Measurements from ENCODE around the gene CTIF. TPM values are rescaled to one million over a fixed set of nuclear protein-coding genes. Genes with fewer than 3 reads are reported as not detected.

Gene CTIF
- total RNA-seq, 1 donor from 2014 or later, result 19.5 TPM

DNA sequence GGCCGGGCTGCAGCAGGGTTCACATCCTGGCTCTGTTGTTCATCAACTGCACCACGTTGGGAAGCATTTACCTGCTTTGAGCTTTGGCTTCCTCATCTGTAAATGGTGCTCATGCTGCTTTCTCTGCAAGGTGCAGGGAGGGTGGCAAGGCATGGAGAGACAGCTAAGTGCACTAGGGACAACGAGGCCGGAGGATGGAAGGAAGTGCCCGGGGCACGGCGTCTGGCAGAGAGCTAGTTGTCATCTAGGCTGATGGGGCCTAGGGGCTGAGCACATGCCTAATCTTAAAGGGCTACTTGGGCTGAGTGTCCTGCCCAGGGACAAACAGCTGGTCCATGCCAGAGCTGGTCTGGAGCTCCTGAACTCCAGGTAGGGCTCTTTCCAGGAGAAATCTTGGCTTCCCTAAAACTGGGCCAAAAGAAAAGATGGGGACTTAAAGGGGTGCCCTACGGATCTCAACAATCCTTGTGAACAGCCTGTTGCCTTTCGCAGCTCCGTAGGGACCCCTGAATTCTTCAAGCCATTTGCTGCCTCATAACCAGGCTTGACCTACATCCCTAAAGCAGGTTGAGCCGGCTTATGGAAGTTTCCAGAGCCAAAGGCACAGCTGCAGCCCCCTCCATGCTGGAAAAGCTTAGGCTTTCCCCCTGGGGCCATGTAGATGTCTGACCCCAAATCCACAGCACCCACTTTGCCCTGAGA lies 281.1 kb downstream of the CTIF start:
- DNase-seq, result no peak

DNA sequence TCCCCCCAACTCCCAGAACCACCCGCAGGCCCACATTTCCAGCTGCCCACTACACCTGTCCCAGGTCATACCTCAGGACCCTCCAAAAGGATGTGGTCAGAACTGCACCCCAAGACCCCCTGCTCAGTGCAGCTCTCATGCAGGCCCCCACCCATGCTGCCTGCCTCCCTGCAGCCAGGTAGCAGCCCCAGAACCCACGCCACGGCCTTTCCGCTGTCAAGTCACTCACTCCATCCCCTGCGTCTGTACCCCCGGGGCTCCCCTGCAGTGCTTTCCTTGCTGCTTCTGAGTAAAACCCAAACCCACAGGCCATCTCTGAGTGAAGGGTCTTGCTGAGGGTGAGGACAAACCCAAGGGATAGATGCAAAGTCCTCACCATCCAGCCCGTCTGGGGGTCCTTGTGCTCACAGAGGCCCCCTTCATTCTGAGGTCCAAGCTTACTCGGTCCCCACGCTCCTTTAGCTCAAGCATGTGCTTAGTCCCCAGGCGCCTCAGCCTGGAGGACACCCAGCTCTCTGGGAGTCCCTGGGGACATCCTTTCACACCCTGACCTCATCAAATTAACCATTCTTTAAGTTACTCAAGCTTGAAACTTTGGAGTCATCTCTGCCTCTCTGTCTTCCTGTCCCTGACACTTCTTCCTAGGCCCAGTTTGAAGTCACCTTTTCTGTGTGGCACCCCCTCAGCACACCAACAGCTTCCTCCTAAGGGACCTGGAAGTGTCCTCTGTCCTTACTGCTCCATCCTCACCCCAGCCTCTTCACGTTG lies 281.8 kb downstream of the CTIF start:
- no peak for DNase-seq

DNA sequence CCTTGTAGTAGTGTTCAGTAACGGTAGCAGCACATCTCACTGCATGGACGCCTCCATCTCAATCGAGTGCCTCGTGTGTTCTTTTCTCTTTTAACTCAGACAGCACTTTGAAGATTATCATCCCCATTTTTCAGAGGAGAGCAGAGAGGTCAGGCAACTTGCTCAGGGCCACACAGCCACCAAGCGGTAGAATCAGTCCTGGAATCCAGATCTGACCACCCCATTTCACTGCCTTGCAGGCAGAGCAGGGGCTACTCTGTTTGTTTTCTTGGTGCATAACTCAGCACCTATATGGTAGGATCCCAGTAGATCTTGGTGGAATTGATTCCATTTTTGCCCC lies 282.4 kb downstream of the CTIF start:
- DNase-seq, result no peak

DNA sequence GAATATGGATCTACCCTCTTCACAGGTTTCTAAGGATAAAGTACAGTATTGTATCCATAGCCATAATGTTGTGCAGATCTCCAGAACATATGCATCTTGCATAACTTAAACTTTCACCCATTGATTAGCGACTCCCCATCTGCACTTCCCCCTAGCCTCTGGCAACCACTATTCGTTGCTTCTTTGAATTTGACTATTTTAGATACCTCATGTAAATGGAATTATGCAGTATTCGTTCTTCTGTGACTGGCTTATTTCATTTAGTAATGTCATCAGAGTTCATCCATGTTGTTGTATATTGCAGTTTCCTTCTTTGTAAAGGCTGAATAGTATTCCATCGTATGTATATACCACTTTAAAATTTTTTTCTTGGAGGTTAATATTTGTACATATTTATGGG lies 283.0 kb downstream of the CTIF start:
- DNase-seq, result no peak

DNA sequence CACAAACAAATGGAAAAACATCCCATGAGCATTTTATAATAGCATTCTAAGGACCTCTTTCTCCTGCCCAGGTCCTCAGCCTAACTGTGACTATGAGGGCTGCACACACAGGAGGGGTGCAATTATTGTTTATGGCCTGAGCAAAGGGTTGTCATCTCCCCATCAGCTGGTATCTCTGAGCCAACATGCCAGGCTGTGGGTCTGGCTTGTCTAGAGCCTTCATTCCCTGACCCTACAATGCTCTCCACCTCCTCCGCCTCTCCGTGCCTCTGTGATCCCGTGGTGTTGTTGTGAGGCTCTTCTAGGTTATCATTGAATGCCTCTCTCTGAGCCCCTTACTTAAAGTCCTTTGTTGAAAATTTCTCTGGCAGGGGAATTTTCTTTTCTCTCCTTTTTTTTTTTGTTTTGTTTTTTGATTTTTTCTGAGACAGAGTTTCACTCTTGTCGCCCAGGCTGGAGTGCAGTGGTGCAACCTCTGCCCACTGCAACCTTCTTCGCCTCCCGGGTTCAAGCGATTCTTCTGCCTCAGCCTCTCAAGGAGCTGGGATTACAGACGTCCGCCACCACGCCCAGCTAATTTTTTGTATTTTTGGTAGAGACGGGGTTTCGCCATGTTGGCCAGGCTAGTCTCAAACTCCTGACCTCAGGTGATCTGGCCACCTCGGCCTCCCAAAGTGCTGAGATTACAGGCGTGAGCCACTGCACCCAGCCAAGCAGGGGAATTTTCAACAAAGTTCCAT lies 285.6 kb downstream of the CTIF start:
- DNase-seq, result no peak

DNA sequence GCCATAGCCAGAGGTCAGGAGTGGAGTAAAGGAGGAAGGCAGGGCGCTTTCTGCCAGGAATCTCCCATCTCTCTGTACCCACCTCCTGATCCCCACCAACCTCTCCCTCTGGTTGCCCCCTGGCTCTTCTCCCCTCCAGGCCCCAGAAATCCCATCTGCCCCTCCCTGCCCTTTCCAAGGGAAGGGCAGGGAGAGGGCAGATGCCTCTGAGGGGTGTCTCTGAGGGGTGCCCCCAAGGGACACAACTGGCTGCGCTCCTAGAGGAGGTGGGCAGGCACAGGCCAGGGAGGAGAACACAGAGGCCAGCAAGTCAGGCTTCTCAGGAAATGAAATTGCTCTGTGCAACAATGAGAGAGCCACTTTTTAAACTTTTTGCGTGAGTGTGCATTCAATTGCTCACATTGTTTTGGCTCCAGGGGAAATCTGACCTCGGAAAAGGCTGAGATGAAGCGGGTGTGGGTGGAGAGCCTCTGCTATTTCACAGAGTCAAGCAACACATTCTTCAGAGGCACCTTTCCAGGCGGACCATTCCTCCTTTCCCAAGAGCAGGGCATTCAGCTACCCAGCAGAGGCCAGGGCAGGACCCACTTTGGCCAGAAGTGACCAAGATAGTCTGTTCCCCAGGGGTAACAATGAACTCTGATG lies 286.4 kb downstream of the CTIF start:
- no peak for DNase-seq

DNA sequence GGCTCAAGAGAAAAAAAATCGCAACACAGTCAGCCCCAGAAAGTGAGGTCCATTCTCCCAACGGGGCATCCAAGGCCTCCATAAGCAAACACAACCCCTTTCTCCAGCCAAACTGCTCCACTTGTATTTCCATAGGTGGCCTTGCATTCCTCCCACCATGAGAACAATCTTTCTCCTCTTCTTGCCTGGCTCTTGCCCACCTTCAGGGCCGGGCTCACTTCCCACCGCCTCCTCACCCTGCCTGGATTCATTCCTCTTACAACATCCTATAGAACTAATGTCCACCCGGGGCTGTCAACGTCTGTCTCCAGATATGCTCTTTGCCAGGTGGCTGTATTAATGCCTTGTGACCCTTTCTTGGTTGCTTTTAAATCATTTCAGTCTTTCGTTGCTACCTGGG lies 287.4 kb downstream of the CTIF start:
- DNase-seq, result no peak

DNA sequence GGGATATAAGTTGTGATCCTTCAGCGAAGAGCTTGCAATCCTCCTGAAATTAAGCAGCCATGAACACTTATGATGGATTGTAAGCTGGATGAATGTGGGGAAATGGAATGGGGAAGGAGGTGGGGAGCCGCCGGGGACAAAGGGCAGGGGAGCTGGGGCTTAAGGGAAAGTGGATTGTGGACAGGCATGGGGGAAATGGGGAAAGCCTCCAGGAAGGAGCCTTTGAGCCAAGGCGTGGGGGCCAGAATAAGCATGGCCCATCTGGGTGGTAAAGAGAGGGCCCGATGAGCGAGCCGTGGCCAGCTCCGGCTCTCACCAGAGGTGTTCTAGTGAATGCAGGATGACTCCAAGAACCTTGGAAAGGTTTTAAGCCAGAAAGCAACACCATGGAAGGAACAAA lies 288.0 kb downstream of the CTIF start:
- DNase-seq, result no peak

DNA sequence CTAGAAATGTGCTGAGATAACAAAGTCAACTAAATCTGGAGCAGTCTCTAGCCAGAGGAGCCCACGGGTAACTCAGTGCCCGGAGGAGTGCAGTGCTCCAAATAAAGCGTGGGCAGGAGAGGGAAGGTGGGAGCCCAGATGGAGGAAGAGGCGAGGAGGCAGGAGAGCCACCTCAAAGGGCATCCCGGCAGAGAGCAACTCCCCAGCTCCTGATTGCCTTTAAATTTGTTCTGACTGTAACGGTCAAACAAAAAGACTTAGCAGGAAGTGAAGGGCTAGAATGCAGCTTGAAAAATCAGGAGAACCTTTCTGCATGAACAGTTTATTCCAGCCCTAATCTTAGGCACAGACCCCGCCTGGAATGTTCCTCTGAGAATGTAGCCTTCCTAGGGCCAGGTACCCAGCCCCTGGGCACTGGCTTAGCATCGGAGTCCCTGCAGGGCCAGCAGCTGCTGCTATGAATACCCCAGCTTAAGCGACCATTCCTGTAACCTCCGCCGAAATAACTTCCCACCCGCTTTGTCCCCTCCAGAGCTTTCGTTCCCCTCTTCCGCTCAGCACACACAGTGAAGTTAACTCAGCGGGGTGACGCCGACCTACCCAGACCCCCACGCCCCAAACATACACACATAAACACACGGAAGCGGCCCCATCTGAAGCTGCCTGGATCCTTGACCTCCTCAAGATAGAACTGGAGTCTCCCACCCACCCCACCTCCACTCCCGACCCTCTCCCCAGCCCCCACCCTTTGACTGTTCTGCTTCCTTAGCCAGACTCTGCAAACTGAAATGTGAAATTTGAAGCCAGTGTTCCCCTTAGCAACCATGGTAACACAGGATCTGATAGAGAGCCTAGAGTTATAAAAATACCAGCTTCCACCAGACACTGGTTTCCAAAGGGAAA lies 288.7 kb downstream of the CTIF start:
- peak; percentile 84 for DNase-seq

DNA sequence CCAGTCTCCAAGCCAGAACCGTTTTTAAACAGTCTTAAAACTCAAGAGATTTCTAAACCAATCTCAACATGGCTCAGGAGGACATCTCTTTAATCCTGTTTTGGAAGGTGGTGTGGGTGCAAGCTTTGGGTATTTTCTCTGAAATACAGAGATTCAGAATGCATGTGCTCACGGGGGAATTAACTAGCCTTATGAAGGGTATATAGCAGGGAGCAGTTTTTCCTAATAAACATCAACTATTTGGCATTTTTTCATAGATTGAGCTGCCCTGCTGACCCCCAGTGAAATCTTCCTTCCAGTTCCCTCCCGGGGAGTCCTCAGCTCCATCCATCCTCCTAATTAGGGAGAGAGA lies 289.3 kb downstream of the CTIF start:
- DNase-seq, result no peak

DNA sequence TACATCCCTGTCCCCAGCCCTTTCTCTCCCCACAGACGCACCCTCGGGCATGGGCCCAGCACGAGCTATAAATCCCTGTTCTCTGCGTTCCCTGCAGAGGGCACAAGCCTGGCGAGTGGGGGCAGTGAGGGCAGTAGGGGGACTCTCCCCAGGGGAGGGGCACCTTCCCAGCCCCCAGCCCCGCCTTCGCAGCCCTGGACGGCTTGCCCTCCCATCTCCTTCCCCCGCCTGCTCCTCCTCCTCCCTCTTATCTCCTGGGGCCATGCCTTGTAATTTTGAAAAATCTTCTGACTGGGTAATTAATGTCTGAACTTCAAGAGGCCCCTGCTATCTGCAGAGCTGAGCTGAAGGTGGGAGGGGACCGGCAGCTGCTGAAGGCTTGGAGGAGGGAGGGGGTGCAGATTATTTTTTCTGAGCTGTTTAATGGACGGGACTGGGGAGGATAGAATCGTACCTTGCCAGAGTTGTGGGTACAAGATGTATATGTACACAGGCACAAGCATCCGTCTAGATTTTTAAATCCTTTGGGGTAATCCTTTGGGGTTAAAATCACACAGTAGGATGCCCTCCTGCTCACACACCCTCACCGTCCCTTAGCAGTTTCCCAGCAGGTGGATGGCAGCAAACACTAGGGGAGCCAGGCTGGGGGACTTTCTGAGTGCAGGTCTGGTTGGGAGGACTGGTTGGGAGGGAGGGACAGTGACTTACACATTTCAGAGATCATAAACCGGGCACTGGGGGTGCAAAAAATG lies 290.0 kb downstream of the CTIF start:
- no peak for DNase-seq

DNA sequence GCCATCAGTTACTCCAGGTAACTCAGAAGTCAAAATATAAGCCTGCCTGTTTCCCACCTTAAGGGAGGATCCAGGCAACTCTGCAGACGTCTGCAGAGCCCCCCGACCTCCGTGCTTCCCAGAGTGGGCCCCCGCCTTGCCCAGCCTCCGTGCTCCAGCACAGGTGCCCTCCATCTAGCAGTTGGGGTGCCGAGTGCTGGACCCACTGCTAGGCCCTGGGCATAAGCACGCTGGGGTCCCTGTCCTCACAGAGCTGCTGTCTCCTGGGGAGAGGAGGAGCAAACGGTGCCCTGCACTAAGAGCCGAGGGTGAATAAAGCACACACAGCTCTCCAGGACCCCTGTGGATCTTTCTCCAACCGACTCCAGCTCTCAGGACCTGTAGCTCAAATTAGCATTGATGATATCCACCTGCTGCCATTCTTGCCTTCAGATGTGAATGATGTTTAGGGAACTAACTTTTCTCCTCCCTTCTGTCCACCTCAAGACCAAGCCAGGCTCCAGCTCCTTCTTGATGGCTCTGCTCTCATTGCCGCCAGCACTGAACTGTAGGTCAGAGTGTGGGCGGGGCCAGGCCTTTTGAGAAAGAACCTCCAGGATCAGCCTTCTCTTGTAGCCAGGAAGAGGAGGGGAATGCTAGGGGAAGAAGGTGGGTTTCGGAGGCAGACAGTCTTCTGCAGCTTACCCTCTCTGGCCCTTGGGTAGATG lies 290.8 kb downstream of the CTIF start:
- no peak for DNase-seq

DNA sequence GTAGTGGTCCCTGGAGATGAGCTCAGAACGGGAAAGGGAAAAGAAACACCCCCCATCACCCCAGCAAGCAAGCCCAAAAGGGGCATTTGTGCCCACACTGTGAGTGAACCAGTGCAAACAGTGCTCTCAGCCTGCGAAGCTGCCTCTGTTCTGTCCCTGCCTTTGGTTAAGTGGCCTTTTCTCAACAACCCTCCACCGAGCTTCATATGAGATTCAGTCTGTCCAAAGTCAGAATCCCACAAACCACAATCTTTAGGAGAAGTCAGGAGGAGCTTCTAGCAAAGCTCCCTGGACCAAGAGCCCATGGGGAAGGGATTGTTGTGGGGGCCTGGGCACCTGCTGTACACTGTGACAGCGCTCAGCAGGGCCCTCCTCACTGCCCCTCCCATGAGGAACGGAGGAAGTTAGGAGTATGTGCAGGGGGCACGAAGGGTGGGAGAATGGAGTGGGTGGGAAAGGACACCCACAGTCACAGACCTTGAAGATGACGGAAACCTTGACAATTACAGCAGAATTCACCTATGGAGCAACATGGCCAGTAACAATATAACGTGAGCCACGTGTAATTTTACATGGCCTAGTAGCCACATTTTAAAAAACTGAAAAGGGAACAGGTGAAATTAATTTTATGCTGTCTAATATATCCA lies 292.4 kb downstream of the CTIF start:
- no peak for DNase-seq

DNA sequence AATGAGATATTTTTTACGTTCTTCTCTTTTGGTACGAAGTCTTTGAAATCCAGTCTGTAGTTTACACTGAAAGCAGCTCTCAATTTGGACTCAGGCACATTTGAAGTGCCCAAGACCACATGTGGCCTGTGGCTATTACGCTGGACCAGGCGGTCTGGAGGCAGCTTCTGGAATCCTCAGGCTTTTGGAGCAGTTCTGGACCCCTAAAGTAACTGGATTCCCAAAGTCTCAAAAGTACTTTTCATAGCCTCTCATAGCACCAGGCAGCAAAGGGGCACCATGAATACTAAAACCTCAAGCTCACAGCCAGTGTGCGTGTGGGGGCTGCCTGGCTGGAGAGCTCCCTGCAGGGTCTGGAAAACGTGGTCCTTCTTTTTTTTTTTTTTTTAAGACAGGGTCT lies 293.0 kb downstream of the CTIF start:
- DNase-seq, result no peak

DNA sequence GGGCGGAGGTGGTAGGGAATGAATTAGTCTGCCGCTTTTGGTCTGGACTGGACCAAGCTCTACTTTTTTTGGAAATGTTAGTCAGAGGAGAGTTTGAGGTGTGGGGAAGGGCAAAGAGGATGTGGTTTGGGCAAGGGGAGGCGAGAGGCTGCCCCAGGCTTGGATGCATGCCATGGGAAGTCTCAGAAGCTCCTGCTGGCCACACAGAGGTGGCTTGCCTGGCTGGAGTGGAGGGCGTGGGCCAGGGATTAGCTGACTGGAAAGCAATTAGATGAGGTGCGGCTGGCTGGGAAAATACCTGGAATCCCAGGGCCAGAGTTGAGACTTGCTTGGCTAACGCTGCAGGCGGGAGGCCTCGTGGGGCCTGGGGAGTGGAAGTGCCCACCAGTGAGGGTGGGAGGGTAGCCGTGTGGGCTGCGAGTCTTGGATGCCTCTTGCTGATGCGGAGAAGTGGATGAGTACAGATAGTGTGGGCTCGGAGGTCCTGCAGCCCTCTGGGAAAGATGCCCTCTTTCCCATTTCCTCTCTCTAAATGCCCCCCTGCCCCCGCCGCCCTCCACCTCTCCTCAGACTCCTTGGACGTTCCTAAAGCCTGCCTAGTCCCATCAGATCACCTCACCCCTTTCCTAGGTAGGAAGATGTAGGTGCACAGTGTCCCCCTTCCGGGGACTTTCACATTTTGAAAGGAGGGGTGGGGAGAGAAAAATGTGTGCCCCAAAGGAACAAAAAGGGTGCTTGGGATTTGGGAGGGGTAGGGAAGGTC lies 294.3 kb downstream of the CTIF start:
- DNase-seq, result no peak

DNA sequence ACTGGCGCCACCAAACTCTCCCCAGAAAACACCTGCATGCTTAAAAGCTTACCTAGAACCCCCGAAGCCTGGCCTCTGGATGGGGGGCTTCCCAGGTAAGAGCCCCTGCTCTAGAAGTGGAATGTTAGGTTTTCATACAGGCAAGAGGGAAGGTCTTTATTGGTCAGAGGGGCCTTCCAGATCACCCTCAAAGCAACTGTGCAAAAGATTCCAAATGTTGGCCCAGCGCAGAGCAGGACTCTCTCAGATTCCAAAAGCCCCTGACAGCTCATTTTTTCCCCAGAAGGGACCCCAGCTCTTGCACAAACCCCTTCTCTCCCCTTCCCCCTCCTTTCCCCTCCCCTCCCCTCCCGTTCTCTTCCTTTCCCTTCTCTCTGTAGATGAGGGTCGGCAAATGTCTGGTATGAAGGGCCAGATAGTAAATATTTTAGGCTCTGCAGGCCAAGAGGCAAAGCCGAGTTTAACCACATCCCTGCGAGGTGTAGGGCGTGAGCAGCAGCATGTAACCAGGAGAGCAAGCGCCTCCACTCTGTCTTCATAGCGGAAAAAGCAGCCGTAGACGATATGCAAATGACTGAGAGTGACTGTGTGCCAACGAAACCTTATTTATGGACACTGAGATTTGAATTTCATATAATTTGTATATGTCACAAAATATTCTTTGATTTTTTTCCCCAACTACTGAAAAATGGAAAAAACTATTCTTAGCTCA lies 295.0 kb downstream of the CTIF start:
- DNase-seq, result no peak

DNA sequence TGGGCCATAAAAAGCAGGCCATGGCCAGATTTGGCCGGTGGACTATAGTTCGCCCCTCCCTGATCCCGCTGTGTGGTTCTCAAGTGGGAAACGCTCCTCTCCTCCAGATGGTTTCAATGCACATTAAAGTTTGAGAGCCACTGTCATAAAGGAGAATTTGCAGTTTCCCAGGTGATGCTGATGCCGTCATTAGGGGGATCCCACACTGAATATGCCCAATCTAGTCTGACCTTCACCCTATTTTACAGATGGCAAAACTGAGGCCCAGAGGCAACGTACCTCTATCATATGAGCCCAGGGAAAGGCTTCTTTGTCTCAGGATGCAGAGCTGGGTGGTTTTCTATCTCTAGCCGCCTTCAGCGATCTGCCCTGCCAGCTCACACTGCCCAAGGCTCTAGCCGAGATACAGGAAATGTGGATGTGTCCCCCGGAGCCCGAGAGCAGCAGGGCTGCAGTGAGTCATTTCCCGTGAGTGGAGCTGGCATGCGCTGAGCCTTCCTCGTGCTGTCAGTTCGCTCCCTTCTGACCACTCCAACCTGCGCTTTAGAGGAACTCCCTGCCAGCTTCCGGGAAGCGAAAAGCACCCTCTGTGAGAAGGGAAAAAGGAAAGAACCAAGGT lies 295.7 kb downstream of the CTIF start:
- peak; percentile 41 for DNase-seq

DNA sequence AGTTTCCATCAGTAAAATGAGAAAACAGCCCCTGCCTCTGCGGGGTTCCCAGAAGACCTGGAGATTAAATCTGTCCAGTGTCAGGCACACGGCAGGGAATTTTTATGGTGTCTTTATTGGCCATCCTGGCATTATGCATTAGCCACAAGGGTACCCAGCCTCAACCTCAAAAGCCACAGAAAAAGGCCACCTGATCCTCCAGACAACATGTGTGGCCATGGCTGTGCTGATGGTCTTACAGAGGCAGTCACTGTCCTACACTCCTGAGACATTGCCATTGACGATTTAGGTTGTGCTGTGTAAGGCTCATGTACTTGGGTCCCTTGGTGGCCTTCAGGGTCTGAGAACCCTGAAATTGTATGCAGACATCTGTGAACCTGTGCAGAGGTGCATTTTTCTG lies 296.3 kb downstream of the CTIF start:
- DNase-seq, result no peak

All from skin of body (tissue), 2 donors.